ENCODE measurements around the gene SPEM3.

The SPEM3 gene

GRCh38 chr17:7466639-7467341 lies 38.1 kb downstream of the SPEM3 start:
- no peak overlapping the region for H3K4me3 ChIP-seq (replicated peaks; ENCODE audit: insufficient read depth, low read length)

GRCh38 chr17:7467498-7467897 lies 38.8 kb downstream of the SPEM3 start:
- Histone ChIP-seq H3K27ac (replicated peaks) (no peak overlapping the region), H3K27me3 (ENCODE audit: insufficient read depth, poor library complexity, severe bottlenecking) (no peaks in the 10 kb centered on the region), H3K4me3 (replicated peaks; ENCODE audit: insufficient read depth, low read length) (no peak overlapping the region)
- no peak for DNase-seq (ENCODE audit: low read depth in 1 of 2, low spot score in 1 of 2)
- TF ChIP-seq REST (IDR thresholded peaks at IDR 0.05; ENCODE audit: insufficient replicate concordance, low read depth) = no peak
- no peak for TF ChIP-seq CTCF (IDR thresholded peaks at IDR 0.05; ENCODE audit: insufficient read depth, low read length)

More at GRCh38 chr17:7466639-7467341, 38.1 kb downstream of the SPEM3 start:
- peak overlapping the region; percentile 22; the same call in 1 of the 2 replicates for H3K27ac ChIP-seq (replicated peaks)
- no peaks in the 10 kb centered on the region for H3K27me3 ChIP-seq (ENCODE audit: insufficient read depth, poor library complexity, severe bottlenecking)
- peak in 1 of 2 experiments; percentile 11 for DNase-seq (ENCODE audit: low read depth in 1 of 2, low spot score in 1 of 2)
- no peak for TF ChIP-seq POLR2AphosphoS5 (IDR thresholded peaks at IDR 0.05; ENCODE audit: low read depth)
- no peak for TF ChIP-seq CTCF (IDR thresholded peaks at IDR 0.05; ENCODE audit: insufficient read depth, low read length)
- no peak for TF ChIP-seq GABPA (IDR thresholded peaks at IDR 0.05; ENCODE audit: low read depth)
- TF ChIP-seq REST (IDR thresholded peaks at IDR 0.05; ENCODE audit: insufficient replicate concordance, low read depth) = no peak
- no peak for TF ChIP-seq SPI1 (IDR thresholded peaks at IDR 0.05; ENCODE audit: borderline replicate concordance, low read depth)

GRCh38 chr17:7468290-7468689 lies 39.6 kb downstream of the SPEM3 start:
- TF ChIP-seq CTCF (IDR thresholded peaks at IDR 0.05; ENCODE audit: insufficient read depth, low read length) (no peak), GABPA (IDR thresholded peaks at IDR 0.05; ENCODE audit: low read depth) (no peak), POLR2AphosphoS5 (IDR thresholded peaks at IDR 0.05; ENCODE audit: low read depth) (no peak), SPI1 (IDR thresholded peaks at IDR 0.05; ENCODE audit: borderline replicate concordance, low read depth) (no peak), REST (IDR thresholded peaks at IDR 0.05; ENCODE audit: insufficient replicate concordance, low read depth) (no peak)
- DNase-seq (ENCODE audit: low read depth in 1 of 2, low spot score in 1 of 2) = no peak
- Histone ChIP-seq H3K4me3 (replicated peaks; ENCODE audit: insufficient read depth, low read length) (no peak overlapping the region), H3K27me3 (ENCODE audit: insufficient read depth, poor library complexity, severe bottlenecking) (no peaks in the 10 kb centered on the region), H3K27ac (replicated peaks) (no peak overlapping the region)
